ENCODE data around the gene PTPRN2. TPM values are rescaled to one million over a fixed set of nuclear protein-coding genes. Genes with fewer than 3 reads are reported as not detected.
"Not testable (repeated sequence)": the region's sequence is repeated elsewhere in the genome, so short reads cannot be mapped to it uniquely, and the experiment has no call there.

Gene PTPRN2
- total RNA-seq, 1 experiment from 2014 or later: 0.11 TPM

- Histone ChIP-seq H3K4me1 (ENCODE audit: insufficient read depth, low read length, poor library complexity, severe bottlenecking) (no peaks in the 10 kb centered on the region), H3K27me3 (replicated peaks; ENCODE audit: insufficient read depth, low read depth, low read length, poor library complexity) (peaks cover under 1% of the 10 kb centered on the region), H3K9me3 (ENCODE audit: low read depth, low read length, poor library complexity, severe bottlenecking) (peaks cover 10% of the 10 kb centered on the region), H3K4me3 (ENCODE audit: low read depth, low read length, poor library complexity, severe bottlenecking) (no peak overlapping the region), H3K27ac (ENCODE audit: low read depth, low read length, poor library complexity, severe bottlenecking) (no peak overlapping the region), H3K36me3 (ENCODE audit: insufficient read depth, low read length, poor library complexity, severe bottlenecking) (no peaks in the 10 kb centered on the region)
- no peak for DNase-seq (ENCODE audit: low spot score)
- ChIA-PET CTCF (no interaction called here), POLR2A (ENCODE audit: low non-redundant PET) (no interaction called here)
- TF ChIP-seq CTCF (conservative IDR thresholded peaks at IDR 0.05; ENCODE audit: low read depth, low read length) (no peak), EZH2 (IDR thresholded peaks at IDR 0.05; ENCODE audit: borderline replicate concordance, low read depth, low read length, poor library complexity, severe bottlenecking) (no peak)
- intact Hi-C loops (cut with micrococcal nuclease; ENCODE audit: unreplicated experiment): no loop called here
- BruUV-seq (replicated peaks): no TSS peak
These were observed 62.6 kb downstream of the PTPRN2 start for GRCh38 chr7:158524749-158525635.

- H3K4me3 ChIP-seq (ENCODE audit: low read depth, low read length, poor library complexity, severe bottlenecking); BruUV-seq (replicated peaks); H3K36me3 ChIP-seq (ENCODE audit: insufficient read depth, low read length, poor library complexity, severe bottlenecking); POLR2A ChIA-PET (ENCODE audit: low non-redundant PET); CTCF ChIA-PET; H3K27me3 ChIP-seq (replicated peaks; ENCODE audit: insufficient read depth, low read depth, low read length, poor library complexity); H3K27ac ChIP-seq (ENCODE audit: low read depth, low read length, poor library complexity, severe bottlenecking); DNase-seq (ENCODE audit: low spot score); intact Hi-C loops (cut with micrococcal nuclease; ENCODE audit: unreplicated experiment); H3K4me1 ChIP-seq (ENCODE audit: insufficient read depth, low read length, poor library complexity, severe bottlenecking): not testable (repeated sequence)
- H3K9me3 ChIP-seq (ENCODE audit: low read depth, low read length, poor library complexity, severe bottlenecking): peaks cover 10% of the 10 kb centered on the region
These were observed 63.3 kb downstream of the PTPRN2 start for GRCh38 chr7:158524286-158524685.

GRCh38 chr7:158523877-158524276 is 63.7 kb downstream of the PTPRN2 start:
- H3K4me1 ChIP-seq (ENCODE audit: insufficient read depth, low read length, poor library complexity, severe bottlenecking); POLR2A ChIA-PET (ENCODE audit: low non-redundant PET); intact Hi-C loops (cut with micrococcal nuclease; ENCODE audit: unreplicated experiment); H3K4me3 ChIP-seq (ENCODE audit: low read depth, low read length, poor library complexity, severe bottlenecking); BruUV-seq (replicated peaks); DNase-seq (ENCODE audit: low spot score); CTCF ChIA-PET; H3K27me3 ChIP-seq (replicated peaks; ENCODE audit: insufficient read depth, low read depth, low read length, poor library complexity); H3K27ac ChIP-seq (ENCODE audit: low read depth, low read length, poor library complexity, severe bottlenecking); H3K36me3 ChIP-seq (ENCODE audit: insufficient read depth, low read length, poor library complexity, severe bottlenecking): not testable (repeated sequence)
- peaks cover 10% of the 10 kb centered on the region for H3K9me3 ChIP-seq (ENCODE audit: low read depth, low read length, poor library complexity, severe bottlenecking)

GRCh38 chr7:158523165-158523856 is 64.3 kb downstream of the PTPRN2 start:
- H3K36me3 ChIP-seq (ENCODE audit: insufficient read depth, low read length, poor library complexity, severe bottlenecking); POLR2A ChIA-PET (ENCODE audit: low non-redundant PET); H3K4me1 ChIP-seq (ENCODE audit: insufficient read depth, low read length, poor library complexity, severe bottlenecking); intact Hi-C loops (cut with micrococcal nuclease; ENCODE audit: unreplicated experiment); BruUV-seq (replicated peaks); CTCF ChIA-PET; H3K27me3 ChIP-seq (replicated peaks; ENCODE audit: insufficient read depth, low read depth, low read length, poor library complexity); H3K4me3 ChIP-seq (ENCODE audit: low read depth, low read length, poor library complexity, severe bottlenecking); DNase-seq (ENCODE audit: low spot score); H3K27ac ChIP-seq (ENCODE audit: low read depth, low read length, poor library complexity, severe bottlenecking): not testable (repeated sequence)
- H3K9me3 ChIP-seq (ENCODE audit: low read depth, low read length, poor library complexity, severe bottlenecking): peaks cover 10% of the 10 kb centered on the region

GRCh38 chr7:158521795-158522194 is 65.8 kb downstream of the PTPRN2 start:
- intact Hi-C loops (cut with micrococcal nuclease; ENCODE audit: unreplicated experiment); BruUV-seq (replicated peaks); CTCF ChIA-PET; H3K4me3 ChIP-seq (ENCODE audit: low read depth, low read length, poor library complexity, severe bottlenecking); POLR2A ChIA-PET (ENCODE audit: low non-redundant PET); H3K36me3 ChIP-seq (ENCODE audit: insufficient read depth, low read length, poor library complexity, severe bottlenecking); DNase-seq (ENCODE audit: low spot score); H3K4me1 ChIP-seq (ENCODE audit: insufficient read depth, low read length, poor library complexity, severe bottlenecking); H3K27ac ChIP-seq (ENCODE audit: low read depth, low read length, poor library complexity, severe bottlenecking): not testable (repeated sequence)
- Histone ChIP-seq H3K9me3 (ENCODE audit: low read depth, low read length, poor library complexity, severe bottlenecking) (peaks cover 10% of the 10 kb centered on the region), H3K27me3 (replicated peaks; ENCODE audit: insufficient read depth, low read depth, low read length, poor library complexity) (peaks cover 18% of the 10 kb centered on the region)

Data from A673 (cell line).